ENCODE measurements around the gene MEG3.

MEG3 gene

GRCh38 chr14:100822532-100823296 is 3.2 kb upstream of the MEG3 start:
- Histone ChIP-seq H3K36me3 (ENCODE audit: insufficient read depth, low read length) (no peaks in the 10 kb centered on the region), H3K9ac (ENCODE audit: insufficient read length) (no peak overlapping the region), H3K9me3 (ENCODE audit: low read depth, low read length) (no peaks in the 10 kb centered on the region), H3K27ac (peak overlapping the region; percentile 88), H3K4me3 (no peak overlapping the region)
- no peak for DNase-seq (ENCODE audit: low read depth, low spot score)
- TF ChIP-seq EZH2 (IDR thresholded peaks at IDR 0.05) (no peak), POLR2AphosphoS5 (IDR thresholded peaks at IDR 0.05; ENCODE audit: borderline replicate concordance, low read depth, low read length) (no peak), FOXP2 (optimal IDR thresholded peaks at IDR 0.05; ENCODE audit: control extremely low read depth, extremely low read length, insufficient read depth) (no peak)

DNA sequence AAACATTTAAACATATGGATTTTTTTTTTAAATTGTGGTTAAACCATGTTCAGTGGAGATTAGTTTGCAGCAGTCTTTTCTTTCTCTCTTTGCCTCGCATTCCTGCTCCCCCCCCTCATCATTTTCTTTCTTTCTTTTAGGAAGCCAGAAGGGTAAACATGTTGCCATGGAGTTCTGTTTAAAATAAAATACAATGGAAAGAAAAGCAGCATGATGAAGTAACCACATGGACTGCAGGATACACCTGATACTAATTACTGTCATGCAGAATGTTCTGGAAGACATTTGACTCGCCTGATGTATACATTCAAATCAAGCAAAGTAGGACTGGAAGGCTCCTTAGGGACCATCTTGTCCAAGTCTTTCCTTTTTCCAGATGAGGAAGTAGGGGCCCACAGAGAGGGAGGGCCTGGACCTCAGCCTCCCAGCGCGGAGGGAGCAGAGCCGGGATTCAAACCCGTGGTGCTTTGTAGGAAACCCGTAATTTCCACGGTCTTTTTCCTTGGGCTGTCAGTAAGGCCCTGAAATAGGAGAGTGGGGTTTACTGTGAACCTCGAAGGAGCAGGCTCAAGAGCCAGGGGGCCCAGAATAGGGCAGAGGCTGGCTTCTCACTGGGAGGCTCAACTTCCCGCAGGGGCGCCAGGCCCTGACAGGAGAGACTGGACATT is 2.4 kb upstream of the MEG3 start:
- Histone ChIP-seq H3K9ac (ENCODE audit: insufficient read length) (no peak overlapping the region), H3K4me3 (no peak overlapping the region), H3K36me3 (ENCODE audit: insufficient read depth, low read length) (no peaks in the 10 kb centered on the region; the same call in 1 of the 2 replicates), H3K9me3 (ENCODE audit: low read depth, low read length) (no peaks in the 10 kb centered on the region), H3K27ac (peak overlapping the region; percentile 88)
- no peak for TF ChIP-seq FOXP2 (optimal IDR thresholded peaks at IDR 0.05; ENCODE audit: control extremely low read depth, extremely low read length, insufficient read depth)
- TF ChIP-seq POLR2AphosphoS5 (IDR thresholded peaks at IDR 0.05; ENCODE audit: borderline replicate concordance, low read depth, low read length), result no peak
- TF ChIP-seq EZH2 (IDR thresholded peaks at IDR 0.05), result no peak
- no peak for DNase-seq (ENCODE audit: low read depth, low spot score)

DNA sequence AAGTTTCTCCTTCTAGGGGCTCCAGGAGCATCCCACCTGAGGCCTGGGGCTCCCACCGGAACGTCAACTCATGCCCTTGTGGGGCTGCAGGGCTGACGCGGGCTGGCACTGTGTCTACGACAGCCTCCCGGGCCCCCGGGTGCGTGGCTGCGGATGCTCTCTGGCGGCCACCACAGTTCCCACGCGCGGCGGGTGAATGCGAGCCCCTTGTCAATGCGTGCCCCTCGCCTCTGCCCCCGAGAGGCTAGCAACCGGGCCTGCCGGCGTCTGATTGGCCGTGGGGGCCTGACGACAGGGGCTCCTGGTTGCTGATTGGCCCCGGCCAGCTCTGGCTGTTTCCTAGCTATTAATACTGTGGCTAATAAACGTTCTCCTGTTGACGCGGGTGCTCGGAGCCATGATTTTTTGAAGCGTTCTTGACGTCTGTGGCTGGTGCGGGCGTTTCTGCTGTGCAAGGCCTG is 1.8 kb upstream of the MEG3 start:
- Histone ChIP-seq H3K4me3 (no peak overlapping the region), H3K27ac (peak overlapping the region; percentile 88), H3K36me3 (ENCODE audit: insufficient read depth, low read length) (peaks cover 5% of the 10 kb centered on the region; the same call in 1 of the 2 replicates), H3K9ac (ENCODE audit: insufficient read length) (no peak overlapping the region), H3K9me3 (ENCODE audit: low read depth, low read length) (no peaks in the 10 kb centered on the region)
- DNase-seq (ENCODE audit: low read depth, low spot score), result no peak
- TF ChIP-seq FOXP2 (optimal IDR thresholded peaks at IDR 0.05; ENCODE audit: control extremely low read depth, extremely low read length, insufficient read depth) (no peak), POLR2AphosphoS5 (IDR thresholded peaks at IDR 0.05; ENCODE audit: borderline replicate concordance, low read depth, low read length) (no peak), EZH2 (IDR thresholded peaks at IDR 0.05) (no peak)

DNA sequence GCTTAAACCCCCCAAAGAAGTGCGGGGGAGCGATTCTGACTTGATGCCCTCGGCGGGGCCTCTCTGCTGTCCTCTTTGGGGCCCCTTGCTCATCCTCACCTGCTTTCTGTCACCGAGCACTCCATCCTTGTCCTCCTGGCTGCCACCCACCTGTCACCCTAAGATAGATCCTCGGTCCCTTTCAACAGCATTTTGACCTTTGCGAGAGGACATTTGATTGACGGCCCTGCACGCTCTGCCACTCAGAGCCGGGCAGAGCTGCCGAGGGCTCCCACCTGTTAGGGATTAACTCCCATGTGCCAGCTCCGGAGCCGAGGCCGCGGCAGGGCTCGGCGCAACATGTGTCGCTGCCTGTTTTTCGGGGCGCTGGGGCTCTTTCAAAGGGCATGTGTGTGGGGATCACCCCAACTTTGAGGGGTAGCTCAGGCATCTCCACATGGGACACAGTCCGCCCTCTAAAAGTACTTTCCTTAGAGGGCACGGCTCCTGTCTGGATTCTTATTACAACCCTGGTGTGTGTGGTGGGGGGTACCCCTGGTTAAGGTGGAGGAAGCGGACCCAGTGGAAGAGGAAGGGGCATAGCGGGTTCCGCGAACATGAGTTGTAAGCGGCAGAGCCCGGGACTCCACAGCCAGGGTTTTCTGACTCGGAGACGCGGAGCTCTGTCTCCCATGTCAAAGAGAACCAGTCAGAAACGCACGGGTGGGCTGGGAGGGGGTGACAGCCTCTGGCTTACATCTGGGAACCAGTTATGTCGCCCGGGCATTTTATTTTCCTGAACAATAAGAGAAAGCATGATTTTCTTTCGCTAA is 811 bp upstream of the MEG3 start:
- H3K36me3 ChIP-seq (ENCODE audit: insufficient read depth, low read length), result peaks cover 14% of the 10 kb centered on the region; the same call in 1 of the 2 replicates
- H3K4me3 ChIP-seq, result no peak overlapping the region
- no peak overlapping the region for H3K9ac ChIP-seq (ENCODE audit: insufficient read length)
- no peak for TF ChIP-seq POLR2AphosphoS5 (IDR thresholded peaks at IDR 0.05; ENCODE audit: borderline replicate concordance, low read depth, low read length)
- TF ChIP-seq EZH2 (IDR thresholded peaks at IDR 0.05), result no peak
- TF ChIP-seq FOXP2 (optimal IDR thresholded peaks at IDR 0.05; ENCODE audit: control extremely low read depth, extremely low read length, insufficient read depth), result no peak
- no peak overlapping the region for H3K27ac ChIP-seq
- no peaks in the 10 kb centered on the region for H3K9me3 ChIP-seq (ENCODE audit: low read depth, low read length)
- no peak for DNase-seq (ENCODE audit: low read depth, low spot score)

GRCh38 chr14:100826391-100827100 is 628 bp downstream of the MEG3 start:
- peak overlapping the region; percentile 81 for H3K4me3 ChIP-seq

GRCh38 chr14:100827101-100828021 is 1.4 kb downstream of the MEG3 start:
- H3K4me3 ChIP-seq, result peak overlapping the region; percentile 81
- H3K36me3 ChIP-seq (ENCODE audit: insufficient read depth, low read length), result peaks cover 28% of the 10 kb centered on the region
- no peak for DNase-seq (ENCODE audit: low read depth, low spot score)
- no peaks in the 10 kb centered on the region for H3K9me3 ChIP-seq (ENCODE audit: low read depth, low read length)
- H3K27ac ChIP-seq, result no peak overlapping the region
- H3K9ac ChIP-seq (ENCODE audit: insufficient read length), result peak overlapping the region; percentile 81
- TF ChIP-seq POLR2AphosphoS5 (IDR thresholded peaks at IDR 0.05; ENCODE audit: borderline replicate concordance, low read depth, low read length), result no peak
- no peak for TF ChIP-seq FOXP2 (optimal IDR thresholded peaks at IDR 0.05; ENCODE audit: control extremely low read depth, extremely low read length, insufficient read depth)
- no peak for TF ChIP-seq EZH2 (IDR thresholded peaks at IDR 0.05)

More at GRCh38 chr14:100826391-100827100, 628 bp downstream of the MEG3 start:
- peaks cover 24% of the 10 kb centered on the region for H3K36me3 ChIP-seq (ENCODE audit: insufficient read depth, low read length)
- no peak for TF ChIP-seq FOXP2 (optimal IDR thresholded peaks at IDR 0.05; ENCODE audit: control extremely low read depth, extremely low read length, insufficient read depth)
- TF ChIP-seq EZH2 (IDR thresholded peaks at IDR 0.05), result no peak
- TF ChIP-seq POLR2AphosphoS5 (IDR thresholded peaks at IDR 0.05; ENCODE audit: borderline replicate concordance, low read depth, low read length), result no peak
- DNase-seq (ENCODE audit: low read depth, low spot score), result no peak
- no peaks in the 10 kb centered on the region for H3K9me3 ChIP-seq (ENCODE audit: low read depth, low read length)
- H3K27ac ChIP-seq, result no peak overlapping the region
- H3K9ac ChIP-seq (ENCODE audit: insufficient read length), result peak overlapping the region; percentile 81

All from SK-N-MC (cell line).